HG02973 (cell line): ENCODE results near the gene MCF2L2.
"Not testable (repeated sequence)": the region's sequence is repeated elsewhere in the genome, so short reads cannot be mapped to it uniquely, and the experiment has no call there.

Experiments
- ATAC-seq: cut with Tn5 transposase; IDR thresholded peaks from one replicate; pipeline ENCODE4 v1.9.1; 2021; ENCODE audit warnings: moderate library complexity; ENCODE audit not compliant: unreplicated experiment

MCF2L2 gene

DNA sequence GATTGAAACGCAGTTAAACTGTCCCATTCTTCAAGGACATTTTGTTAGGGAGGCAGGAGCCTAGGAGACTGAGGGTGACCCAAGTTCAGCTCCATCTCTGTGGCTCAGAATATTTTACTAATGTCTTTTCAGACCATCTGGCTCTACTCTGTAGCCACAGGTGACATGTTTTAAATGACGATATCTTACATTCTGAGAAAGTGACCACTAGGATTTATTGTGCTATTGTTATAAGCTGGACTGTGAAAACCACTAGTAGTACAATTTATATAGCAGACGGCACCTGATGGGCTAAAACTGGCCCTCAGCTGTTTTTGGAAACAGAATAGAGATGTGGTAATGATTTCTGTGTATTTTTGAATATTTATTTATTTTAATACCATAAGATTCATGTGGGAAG, 55.5 kb downstream of the MCF2L2 start:
- no peak for ATAC-seq

DNA sequence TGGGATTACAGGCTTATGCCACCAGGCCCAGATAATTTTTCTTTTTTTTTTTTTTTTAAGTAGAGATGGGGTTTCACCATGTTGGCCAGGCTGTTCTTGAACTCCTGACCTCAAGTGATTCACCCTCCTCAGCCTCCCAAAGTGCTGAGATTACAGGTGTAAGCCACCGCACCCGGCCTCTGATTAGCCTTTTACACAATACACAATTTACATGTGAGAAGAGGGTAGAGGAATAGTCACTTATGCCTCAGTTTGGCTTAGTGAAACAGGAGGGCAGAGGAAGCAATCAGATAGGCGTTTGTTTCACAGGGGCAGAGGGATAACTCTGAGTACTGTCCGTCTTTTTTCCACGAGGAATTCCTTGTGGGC, 56.8 kb downstream of the MCF2L2 start:
- ATAC-seq, result not testable (repeated sequence)

DNA sequence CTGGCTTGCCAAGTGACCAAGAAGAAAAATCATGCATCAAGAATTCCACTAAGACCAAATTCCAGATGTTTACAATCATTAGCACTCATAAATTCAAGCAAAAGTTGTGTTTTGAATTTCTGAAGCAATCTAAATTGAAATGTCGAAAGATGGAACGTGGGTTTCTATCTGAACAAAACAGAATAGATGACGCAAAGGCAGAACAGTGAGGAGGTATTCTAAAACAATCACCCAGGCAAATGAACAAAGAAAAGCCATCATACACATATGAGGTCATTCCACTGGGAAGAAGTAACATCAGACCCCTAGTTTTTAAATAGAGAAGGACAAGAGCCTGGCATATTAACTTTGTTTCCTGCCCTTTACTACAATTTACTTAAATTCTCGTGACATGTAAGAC, 58.0 kb downstream of the MCF2L2 start:
- no peak for ATAC-seq

- no peak for ATAC-seq
Observed at GRCh38 chr3:183369627-183370026, 58.8 kb downstream of the MCF2L2 start.

- ATAC-seq, result no peak
Observed at GRCh38 chr3:183369117-183369516, 59.3 kb downstream of the MCF2L2 start.

- ATAC-seq, result no peak
Observed at GRCh38 chr3:183360971-183361624, 67.3 kb downstream of the MCF2L2 start.

GRCh38 chr3:183359036-183359435, 69.4 kb downstream of the MCF2L2 start:
- no peak for ATAC-seq

GRCh38 chr3:183357564-183358079, 70.8 kb downstream of the MCF2L2 start:
- ATAC-seq, result no peak

DNA sequence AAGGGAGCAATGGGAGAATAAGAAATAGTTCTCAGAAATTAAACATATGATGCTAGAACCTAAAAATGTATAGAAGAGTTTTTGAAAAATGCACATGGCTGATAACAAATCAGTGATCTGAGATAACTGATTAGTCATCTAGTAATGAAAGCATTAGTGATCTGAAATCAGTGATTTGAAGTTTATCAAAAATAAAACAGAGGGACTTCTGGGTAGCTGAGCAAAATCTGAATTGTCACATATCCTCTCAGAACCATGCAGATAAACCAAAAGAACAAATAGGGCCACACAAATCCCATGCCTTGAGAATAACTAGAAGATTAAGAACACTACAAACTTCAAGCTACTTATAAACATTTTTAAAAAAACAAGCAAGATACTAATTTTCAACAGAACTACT, 71.5 kb downstream of the MCF2L2 start:
- ATAC-seq, result no peak

GRCh38 chr3:183354874-183355273, 73.5 kb downstream of the MCF2L2 start:
- no peak for ATAC-seq

- no peak for ATAC-seq
Observed at GRCh38 chr3:183354325-183354831, 74.0 kb downstream of the MCF2L2 start.

GRCh38 chr3:183353421-183353820, 75.0 kb downstream of the MCF2L2 start:
- ATAC-seq, result no peak

- no peak for ATAC-seq
Observed at GRCh38 chr3:183350164-183350563, 78.3 kb downstream of the MCF2L2 start.

- ATAC-seq, result no peak
Observed at GRCh38 chr3:183349421-183350157, 78.8 kb downstream of the MCF2L2 start.

DNA sequence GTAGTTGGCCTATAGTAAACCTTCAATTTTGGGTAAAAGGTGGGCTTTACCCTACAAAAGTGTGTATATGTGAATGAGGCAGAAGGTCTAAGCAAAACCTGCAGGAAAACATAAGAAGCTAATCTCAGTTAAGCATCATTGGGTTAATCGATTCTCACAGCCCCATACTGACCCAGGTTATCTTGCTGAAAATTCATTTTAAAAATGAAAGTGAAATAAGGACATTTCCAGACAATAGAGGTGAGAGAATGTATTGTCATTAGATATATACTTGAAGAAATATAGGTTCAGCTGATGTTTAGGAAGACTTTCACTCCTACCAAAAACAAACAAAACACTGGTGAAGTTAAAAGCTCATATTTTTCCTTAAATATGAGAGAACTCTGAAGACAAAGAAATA, 85.6 kb downstream of the MCF2L2 start:
- no peak for ATAC-seq

- no peak for ATAC-seq
Observed at GRCh38 chr3:183341545-183342288, 86.7 kb downstream of the MCF2L2 start.

GRCh38 chr3:183340222-183340621, 88.2 kb downstream of the MCF2L2 start:
- ATAC-seq, result no peak

DNA sequence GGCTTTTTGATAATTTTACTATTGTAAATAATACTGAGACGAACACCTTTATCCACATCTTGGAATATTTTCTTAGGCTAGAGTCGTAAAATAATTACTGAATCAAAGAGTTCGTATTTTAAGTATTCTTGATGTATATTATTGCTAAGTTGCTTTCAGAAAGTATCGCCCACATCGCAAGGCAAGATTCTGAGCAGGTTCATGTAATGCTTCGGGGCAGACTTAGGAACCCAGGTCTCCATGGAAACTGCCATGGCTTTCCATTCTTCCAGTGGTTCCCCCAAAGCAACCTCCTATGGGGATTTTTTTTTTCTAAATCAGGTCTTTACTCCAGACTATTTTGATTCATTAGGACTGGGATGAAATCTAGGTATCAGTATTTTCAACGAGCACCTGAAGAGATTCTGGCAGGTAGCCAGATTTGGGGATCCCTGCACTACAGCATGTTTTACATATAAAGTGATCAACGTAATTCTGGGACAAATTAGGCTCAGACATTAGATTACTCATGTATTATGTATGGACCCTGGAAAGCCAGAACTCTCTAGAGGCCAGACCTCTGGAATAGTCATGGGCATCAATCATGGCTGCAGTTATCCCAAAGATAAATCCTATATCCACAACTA, 88.8 kb downstream of the MCF2L2 start:
- ATAC-seq, result no peak

DNA sequence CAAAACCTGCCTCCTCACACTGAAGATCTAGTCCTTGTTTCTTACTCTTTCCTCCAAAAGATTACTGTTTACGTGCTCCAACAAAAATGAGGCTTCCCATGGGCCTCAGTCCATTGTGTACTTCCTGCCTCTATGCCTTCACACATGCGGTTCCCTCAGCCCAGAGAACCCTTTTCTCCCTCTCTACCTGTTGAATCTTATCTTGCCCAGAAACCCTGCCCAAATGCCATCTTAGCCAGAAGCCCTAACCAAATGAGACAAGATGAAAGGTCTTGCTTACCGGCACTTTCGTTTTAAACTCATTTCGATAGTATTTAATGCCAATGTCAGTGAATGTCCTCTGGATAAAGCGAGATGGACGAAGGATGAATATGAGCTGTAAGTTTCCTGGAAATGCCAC, 89.9 kb downstream of the MCF2L2 start:
- no peak for ATAC-seq

DNA sequence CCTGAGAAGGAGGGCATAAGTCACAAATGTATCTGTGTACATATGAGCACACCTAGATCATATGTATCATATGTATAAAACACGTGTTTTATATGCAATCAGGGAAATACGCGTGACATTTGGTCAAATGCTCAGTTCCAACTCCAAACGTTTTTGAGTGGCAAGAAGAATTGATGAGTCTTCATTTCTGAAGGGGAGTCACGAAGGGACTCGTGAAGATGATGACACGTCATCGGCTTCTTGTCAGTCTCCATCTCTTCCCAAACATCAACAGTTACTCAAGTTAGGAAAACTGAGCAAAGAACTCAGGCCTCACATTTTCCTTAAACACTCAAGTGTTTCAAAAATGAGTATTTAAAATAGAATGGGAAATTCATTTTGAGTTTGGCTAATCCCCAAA, 95.9 kb downstream of the MCF2L2 start:
- no peak for ATAC-seq

DNA sequence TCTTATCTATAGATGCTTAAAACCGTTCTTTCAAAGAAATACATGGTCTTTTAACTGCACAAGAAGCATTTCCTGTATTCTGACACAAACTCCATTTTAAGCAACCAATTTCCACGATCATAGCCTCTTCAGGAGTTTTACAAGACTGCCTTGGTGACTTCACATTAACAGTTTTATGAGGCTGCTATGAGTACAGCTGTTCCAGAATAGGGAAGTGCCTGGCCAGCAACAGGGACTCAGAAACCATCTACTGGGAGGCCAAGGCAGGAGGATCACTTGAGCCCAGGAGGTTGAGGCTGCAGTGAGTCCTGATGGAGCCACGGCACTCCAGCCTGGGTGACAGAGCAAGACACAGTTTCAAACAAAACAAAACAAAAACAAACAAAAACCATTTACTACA, 96.9 kb downstream of the MCF2L2 start:
- no peak for ATAC-seq
